K562 (cell line): ENCODE data around the gene REM2. TPM values are rescaled to one million over a fixed set of nuclear protein-coding genes. Genes with fewer than 3 reads are reported as not detected.
A peak's percentile ranks its signal among the peaks of the same experiment; 100 is the strongest.

Source experiments
- ATF4 ChIP-seq: fragments of 450-650 bp; formaldehyde crosslinking; IDR thresholded peaks from 2 replicates; pipeline ENCODE4 v1.4.0; 2022; ENCODE audit warnings: mild to moderate bottlenecking, moderate library complexity
- C11orf30 ChIP-seq: fragments of 450-650 bp; IDR thresholded peaks from 2 replicates; pipeline ENCODE4 v1.6.1; 2016; ENCODE audit warnings: low read depth, mild to moderate bottlenecking
- CC2D1A ChIP-seq: fragments of 450-650 bp; IDR thresholded peaks from 2 replicates; pipeline ENCODE4 v1.6.1; 2017; ENCODE audit warnings: mild to moderate bottlenecking
- FOS ChIP-seq: IDR thresholded peaks from 3 replicates; pipeline ENCODE4 v1.6.1; 2011; ENCODE audit not compliant: insufficient read length; ENCODE audit errors: extremely low read depth
- ILK ChIP-seq: fragments of 450-650 bp; IDR thresholded peaks from 2 replicates; pipeline ENCODE4 v1.6.1; 2016; ENCODE audit warnings: missing genetic modification characterization, low read depth, mild to moderate bottlenecking, missing compliant biosample characterization, moderate library complexity, borderline replicate concordance
- IRF2 ChIP-seq: sonication (generic); formaldehyde crosslinking; IDR thresholded peaks from 2 replicates; pipeline ENCODE4 v1.8.1; 2022; ENCODE audit warnings: mild to moderate bottlenecking, missing genetic modification reagents
- KDM4B ChIP-seq, 2 experiments: fragments of 450-650 bp in 1 of 2; sonication (generic) in 1 of 2; IDR thresholded peaks; 2 replicates each; pipeline ENCODE4 v1.6.1; 2016 to 2017; ENCODE audit warnings: borderline replicate concordance in 2 of 2, antibody characterized with exemption in 1 of 2, low read depth in 1 of 2, mild to moderate bottlenecking in 1 of 2
- PHF20 ChIP-seq: fragments of 450-650 bp; IDR thresholded peaks from 2 replicates; pipeline ENCODE4 v1.6.1; 2018; ENCODE audit not compliant: partially characterized antibody
- POLR2H ChIP-seq: IDR thresholded peaks from 2 replicates; pipeline ENCODE4 v1.6.1; 2016; ENCODE audit warnings: missing genetic modification characterization, low read depth, mild to moderate bottlenecking, control low read depth, missing compliant biosample characterization, moderate library complexity
- ZNF143 ChIP-seq: sonication (generic); formaldehyde crosslinking; IDR thresholded peaks from 2 replicates; pipeline ENCODE4 v1.9.0; 2022; ENCODE audit warnings: mild to moderate bottlenecking, missing genetic modification reagents
- ZNF324 ChIP-seq: fragments of 250-450 bp; sonication (Bioruptor Pico); IDR thresholded peaks from 2 replicates; pipeline ENCODE4 v1.4.0; 2020; ENCODE audit warnings: mild to moderate bottlenecking
- polyA plus RNA-seq, 8 experiments: library from polyadenylated mRNA; depleted of rRNA in 4 of 8; stranded (reverse) in 5 of 8; unstranded in 3 of 8; fragments of >200 nt; fragmentation: Nextera tagmentation in 2 of 8; fragmentation: Illumina TruSeq in 1 of 8; extraction: Ambion mirVana in 2 of 8; extraction: Trizol in 1 of 8; gene quantifications; 2 replicates each; pipeline versions ENCODE4 v1.2.1 to v1.2.3, GENCODE V29; 2011 to 2014; ENCODE audit warnings: inconsistent platforms in 1 of 8, missing spikeins in 1 of 8
- total RNA-seq, 7 experiments: library from RNA; depleted of rRNA in 6 of 7; stranded (reverse); fragments of >200 nt in 6 of 7; fragmentation: Illumina TruSeq in 2 of 7; extraction: Trizol in 2 of 7; gene quantifications; 2 replicates each; pipeline versions ENCODE4 v1.2.1 to v1.2.3, GENCODE V29; 2011 to 2021; ENCODE audit warnings: low replicate concordance in 1 of 7
- TF ChIP-seq, protein P1 (sequence below): IDR thresholded peaks from 3 replicates; pipeline ENCODE4 v1.6.1; 2011; ENCODE audit warnings: borderline replicate concordance, mild to moderate bottlenecking, moderate library complexity; ENCODE audit not compliant: insufficient read length; ENCODE audit errors: extremely low read depth
- TF ChIP-seq, protein P2 (sequence below): fragments of 250-450 bp; sonication (Bioruptor Pico); IDR thresholded peaks from 2 replicates; pipeline ENCODE4 v1.4.0; 2020
- TF ChIP-seq, protein P3 (sequence below), 3 experiments: IDR thresholded peaks in 2 of 3; conservative IDR thresholded peaks in 1 of 3; 2 replicates each; pipeline ENCODE4 v1.5.1; 2011 to 2012; ENCODE audit warnings: low read length in 3 of 3, mild to moderate bottlenecking in 3 of 3, control low read depth in 2 of 3, improper control_type of control experiment in 1 of 3, inconsistent platforms in 1 of 3, low read depth in 1 of 3, mixed read lengths in 1 of 3, moderate library complexity in 1 of 3; ENCODE audit not compliant: insufficient read depth in 2 of 3

REM2 gene
- total and polyA plus RNA-seq, 9 of the 15 experiments (the other 6 are each of a cell fraction or from before 2014, with no cell fraction given), result 0.18 to 1.0 (median 0.38) TPM

GRCh38 chr14:22929104-22929960 is 46.3 kb downstream of the REM2 start, which contains the start of gene PRMT5 (continued):
- TF ChIP-seq POLR2H (tag) (peak; percentile 100), ZNF143 (CRISPR knock-in tag) (peak; percentile 79), KDM4B (IDR thresholded peaks at IDR 0.05; ENCODE audit: borderline replicate concordance in 2 of 2, low read depth in 1 of 2) (peak in 1 of 2 experiments; percentile 59; a peak in 1 of 4 replicates), IRF2 (CRISPR knock-in tag) (no peak), ZNF324 (no peak), CC2D1A (0 out of 2 replicates have a peak, but pooled peaks have one; percentile 8), FOS (peak; percentile 83), C11orf30 (peak; percentile 79; the same call in 1 of the 2 replicates), ATF4 (CRISPR knock-in tag) (peak; percentile 27; the same call in 1 of the 2 replicates), ILK (tag) (no peak), PHF20 (peak; percentile 86)
- TF ChIP-seq, protein P1, sequence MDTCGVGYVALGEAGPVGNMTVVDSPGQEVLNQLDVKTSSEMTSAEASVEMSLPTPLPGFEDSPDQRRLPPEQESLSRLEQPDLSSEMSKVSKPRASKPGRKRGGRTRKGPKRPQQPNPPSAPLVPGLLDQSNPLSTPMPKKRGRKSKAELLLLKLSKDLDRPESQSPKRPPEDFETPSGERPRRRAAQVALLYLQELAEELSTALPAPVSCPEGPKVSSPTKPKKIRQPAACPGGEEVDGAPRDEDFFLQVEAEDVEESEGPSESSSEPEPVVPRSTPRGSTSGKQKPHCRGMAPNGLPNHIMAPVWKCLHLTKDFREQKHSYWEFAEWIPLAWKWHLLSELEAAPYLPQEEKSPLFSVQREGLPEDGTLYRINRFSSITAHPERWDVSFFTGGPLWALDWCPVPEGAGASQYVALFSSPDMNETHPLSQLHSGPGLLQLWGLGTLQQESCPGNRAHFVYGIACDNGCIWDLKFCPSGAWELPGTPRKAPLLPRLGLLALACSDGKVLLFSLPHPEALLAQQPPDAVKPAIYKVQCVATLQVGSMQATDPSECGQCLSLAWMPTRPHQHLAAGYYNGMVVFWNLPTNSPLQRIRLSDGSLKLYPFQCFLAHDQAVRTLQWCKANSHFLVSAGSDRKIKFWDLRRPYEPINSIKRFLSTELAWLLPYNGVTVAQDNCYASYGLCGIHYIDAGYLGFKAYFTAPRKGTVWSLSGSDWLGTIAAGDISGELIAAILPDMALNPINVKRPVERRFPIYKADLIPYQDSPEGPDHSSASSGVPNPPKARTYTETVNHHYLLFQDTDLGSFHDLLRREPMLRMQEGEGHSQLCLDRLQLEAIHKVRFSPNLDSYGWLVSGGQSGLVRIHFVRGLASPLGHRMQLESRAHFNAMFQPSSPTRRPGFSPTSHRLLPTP, result peak; percentile 91
- TF ChIP-seq, protein P2, sequence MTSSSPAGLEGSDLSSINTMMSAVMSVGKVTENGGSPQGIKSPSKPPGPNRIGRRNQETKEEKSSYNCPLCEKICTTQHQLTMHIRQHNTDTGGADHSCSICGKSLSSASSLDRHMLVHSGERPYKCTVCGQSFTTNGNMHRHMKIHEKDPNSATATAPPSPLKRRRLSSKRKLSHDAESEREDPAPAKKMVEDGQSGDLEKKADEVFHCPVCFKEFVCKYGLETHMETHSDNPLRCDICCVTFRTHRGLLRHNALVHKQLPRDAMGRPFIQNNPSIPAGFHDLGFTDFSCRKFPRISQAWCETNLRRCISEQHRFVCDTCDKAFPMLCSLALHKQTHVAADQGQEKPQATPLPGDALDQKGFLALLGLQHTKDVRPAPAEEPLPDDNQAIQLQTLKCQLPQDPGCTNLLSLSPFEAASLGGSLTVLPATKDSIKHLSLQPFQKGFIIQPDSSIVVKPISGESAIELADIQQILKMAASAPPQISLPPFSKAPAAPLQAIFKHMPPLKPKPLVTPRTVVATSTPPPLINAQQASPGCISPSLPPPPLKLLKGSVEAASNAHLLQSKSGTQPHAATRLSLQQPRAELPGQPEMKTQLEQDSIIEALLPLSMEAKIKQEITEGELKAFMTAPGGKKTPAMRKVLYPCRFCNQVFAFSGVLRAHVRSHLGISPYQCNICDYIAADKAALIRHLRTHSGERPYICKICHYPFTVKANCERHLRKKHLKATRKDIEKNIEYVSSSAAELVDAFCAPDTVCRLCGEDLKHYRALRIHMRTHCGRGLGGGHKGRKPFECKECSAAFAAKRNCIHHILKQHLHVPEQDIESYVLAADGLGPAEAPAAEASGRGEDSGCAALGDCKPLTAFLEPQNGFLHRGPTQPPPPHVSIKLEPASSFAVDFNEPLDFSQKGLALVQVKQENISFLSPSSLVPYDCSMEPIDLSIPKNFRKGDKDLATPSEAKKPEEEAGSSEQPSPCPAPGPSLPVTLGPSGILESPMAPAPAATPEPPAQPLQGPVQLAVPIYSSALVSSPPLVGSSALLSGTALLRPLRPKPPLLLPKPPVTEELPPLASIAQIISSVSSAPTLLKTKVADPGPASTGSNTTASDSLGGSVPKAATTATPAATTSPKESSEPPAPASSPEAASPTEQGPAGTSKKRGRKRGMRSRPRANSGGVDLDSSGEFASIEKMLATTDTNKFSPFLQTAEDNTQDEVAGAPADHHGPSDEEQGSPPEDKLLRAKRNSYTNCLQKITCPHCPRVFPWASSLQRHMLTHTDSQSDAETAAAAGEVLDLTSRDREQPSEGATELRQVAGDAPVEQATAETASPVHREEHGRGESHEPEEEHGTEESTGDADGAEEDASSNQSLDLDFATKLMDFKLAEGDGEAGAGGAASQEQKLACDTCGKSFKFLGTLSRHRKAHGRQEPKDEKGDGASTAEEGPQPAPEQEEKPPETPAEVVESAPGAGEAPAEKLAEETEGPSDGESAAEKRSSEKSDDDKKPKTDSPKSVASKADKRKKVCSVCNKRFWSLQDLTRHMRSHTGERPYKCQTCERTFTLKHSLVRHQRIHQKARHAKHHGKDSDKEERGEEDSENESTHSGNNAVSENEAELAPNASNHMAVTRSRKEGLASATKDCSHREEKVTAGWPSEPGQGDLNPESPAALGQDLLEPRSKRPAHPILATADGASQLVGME (CRISPR knock-in tag), result no peak
- TF ChIP-seq, protein P3, sequence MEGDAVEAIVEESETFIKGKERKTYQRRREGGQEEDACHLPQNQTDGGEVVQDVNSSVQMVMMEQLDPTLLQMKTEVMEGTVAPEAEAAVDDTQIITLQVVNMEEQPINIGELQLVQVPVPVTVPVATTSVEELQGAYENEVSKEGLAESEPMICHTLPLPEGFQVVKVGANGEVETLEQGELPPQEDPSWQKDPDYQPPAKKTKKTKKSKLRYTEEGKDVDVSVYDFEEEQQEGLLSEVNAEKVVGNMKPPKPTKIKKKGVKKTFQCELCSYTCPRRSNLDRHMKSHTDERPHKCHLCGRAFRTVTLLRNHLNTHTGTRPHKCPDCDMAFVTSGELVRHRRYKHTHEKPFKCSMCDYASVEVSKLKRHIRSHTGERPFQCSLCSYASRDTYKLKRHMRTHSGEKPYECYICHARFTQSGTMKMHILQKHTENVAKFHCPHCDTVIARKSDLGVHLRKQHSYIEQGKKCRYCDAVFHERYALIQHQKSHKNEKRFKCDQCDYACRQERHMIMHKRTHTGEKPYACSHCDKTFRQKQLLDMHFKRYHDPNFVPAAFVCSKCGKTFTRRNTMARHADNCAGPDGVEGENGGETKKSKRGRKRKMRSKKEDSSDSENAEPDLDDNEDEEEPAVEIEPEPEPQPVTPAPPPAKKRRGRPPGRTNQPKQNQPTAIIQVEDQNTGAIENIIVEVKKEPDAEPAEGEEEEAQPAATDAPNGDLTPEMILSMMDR (IDR thresholded peaks at IDR 0.05 in 2 of 3, conservative IDR thresholded peaks at IDR 0.05 in 1 of 3; ENCODE audit: insufficient read depth in 2 of 3, low read depth in 1 of 3, low read length in 3 of 3), result peak in 1 of 3 experiments; percentile 26; a peak in 2 of 6 replicates
